Memory B cell (primary cell): ENCODE data around the gene TNFRSF1B.
A peak's percentile ranks its signal among the peaks of the same experiment; 100 is the strongest.

Source experiments
- ATAC-seq: fragments of 150-1000 bp; cut with Tn5 transposase; 2 replicates; pipeline ENCODE4 v1.10.0; 2021; ENCODE audit warnings: low read depth, mild to moderate bottlenecking, moderate library complexity
- DNase-seq, 2 donors: peaks; one replicate each; pipeline ENCODE4 v3.0.0; 2022; ENCODE audit warnings: low spot score in 2 of 2
- H3K27ac Mint-ChIP-seq: one replicate; pipeline ENCODE4 v1.8.0; 2022; ENCODE audit warnings: mild to moderate bottlenecking, moderate library complexity, mixed read lengths
- H3K27me3 Mint-ChIP-seq: one replicate; pipeline ENCODE4 v1.8.0; 2022; ENCODE audit warnings: mixed read lengths
- H3K36me3 Mint-ChIP-seq: one replicate; pipeline ENCODE4 v1.8.0; 2022; ENCODE audit warnings: mild to moderate bottlenecking, mixed read lengths
- H3K4me1 Mint-ChIP-seq: one replicate; pipeline ENCODE4 v1.8.0; 2022; ENCODE audit warnings: mixed read lengths
- H3K4me3 Mint-ChIP-seq: one replicate; pipeline ENCODE4 v1.8.0; 2022; ENCODE audit warnings: mild to moderate bottlenecking, moderate library complexity, mixed read lengths
- H3K9me3 Mint-ChIP-seq: one replicate; pipeline ENCODE4 v1.8.0; 2022; ENCODE audit warnings: mixed read lengths

Gene TNFRSF1B

GRCh38 chr1:12180903-12181302 is 14.1 kb downstream of the TNFRSF1B start:
- peaks cover 5% of the 10 kb centered on the region for H3K36me3 Mint-ChIP-seq
- H3K9me3 Mint-ChIP-seq = no peaks in the 10 kb centered on the region
- H3K27me3 Mint-ChIP-seq = no peaks in the 10 kb centered on the region
- no peak overlapping the region for H3K4me3 Mint-ChIP-seq
- peaks cover 61% of the 10 kb centered on the region for H3K4me1 Mint-ChIP-seq
- H3K27ac Mint-ChIP-seq = peak overlapping the region; percentile 28
- DNase-seq = no peak
- no peak for ATAC-seq

GRCh38 chr1:12181568-12181967 is 14.8 kb downstream of the TNFRSF1B start:
- no peak overlapping the region for H3K4me3 Mint-ChIP-seq
- no peaks in the 10 kb centered on the region for H3K9me3 Mint-ChIP-seq
- no peaks in the 10 kb centered on the region for H3K27me3 Mint-ChIP-seq
- peaks cover 4% of the 10 kb centered on the region for H3K36me3 Mint-ChIP-seq
- peak overlapping the region; percentile 68 for H3K27ac Mint-ChIP-seq
- DNase-seq (no peak), ATAC-seq (no peak)
- H3K4me1 Mint-ChIP-seq = peaks cover 60% of the 10 kb centered on the region

GRCh38 chr1:12182410-12182984 is 15.7 kb downstream of the TNFRSF1B start:
- Mint-ChIP-seq H3K27ac (peak overlapping the region; percentile 68), H3K27me3 (no peaks in the 10 kb centered on the region), H3K4me1 (peaks cover 61% of the 10 kb centered on the region), H3K36me3 (peaks cover 4% of the 10 kb centered on the region), H3K4me3 (peak overlapping the region; percentile 35), H3K9me3 (no peaks in the 10 kb centered on the region)
- no peak for DNase-seq
- no peak for ATAC-seq

- Mint-ChIP-seq H3K4me3 (no peak overlapping the region), H3K36me3 (peaks cover 5% of the 10 kb centered on the region), H3K27me3 (no peaks in the 10 kb centered on the region), H3K9me3 (no peaks in the 10 kb centered on the region), H3K27ac (peak overlapping the region; percentile 68), H3K4me1 (peaks cover 61% of the 10 kb centered on the region)
- DNase-seq (no peak), ATAC-seq (peak; percentile 25)
These were observed 16.5 kb downstream of the TNFRSF1B start for GRCh38 chr1:12183095-12183794.

- DNase-seq (no peak), ATAC-seq (peak; percentile 71)
- peaks cover 57% of the 10 kb centered on the region for H3K4me1 Mint-ChIP-seq
- H3K27me3 Mint-ChIP-seq = no peaks in the 10 kb centered on the region
- peak overlapping the region; percentile 58 for H3K4me3 Mint-ChIP-seq
- H3K27ac Mint-ChIP-seq = peak overlapping the region; percentile 68
- H3K9me3 Mint-ChIP-seq = no peaks in the 10 kb centered on the region
- peaks cover 2% of the 10 kb centered on the region for H3K36me3 Mint-ChIP-seq
These were observed 17.4 kb downstream of the TNFRSF1B start for GRCh38 chr1:12184008-12184681.

- DNase-seq = no peak
- Mint-ChIP-seq H3K9me3 (no peaks in the 10 kb centered on the region), H3K36me3 (peaks cover 12% of the 10 kb centered on the region), H3K27me3 (no peaks in the 10 kb centered on the region), H3K4me3 (no peak overlapping the region), H3K4me1 (peaks cover 56% of the 10 kb centered on the region), H3K27ac (peak overlapping the region; percentile 68)
- ATAC-seq = no peak
These were observed 18.5 kb downstream of the TNFRSF1B start for GRCh38 chr1:12185036-12185917.

GRCh38 chr1:12185918-12186678 is 19.3 kb downstream of the TNFRSF1B start:
- Mint-ChIP-seq H3K4me3 (no peak overlapping the region), H3K27me3 (no peaks in the 10 kb centered on the region), H3K4me1 (peaks cover 54% of the 10 kb centered on the region), H3K9me3 (no peaks in the 10 kb centered on the region), H3K27ac (peak overlapping the region; percentile 68), H3K36me3 (peaks cover 16% of the 10 kb centered on the region)
- ATAC-seq (no peak), DNase-seq (no peak)

- peaks cover 51% of the 10 kb centered on the region for H3K4me1 Mint-ChIP-seq
These were observed 19.8 kb downstream of the TNFRSF1B start for GRCh38 chr1:12186679-12186985.

GRCh38 chr1:12188115-12188514 is 21.3 kb downstream of the TNFRSF1B start:
- H3K36me3 Mint-ChIP-seq = peaks cover 28% of the 10 kb centered on the region
- H3K9me3 Mint-ChIP-seq = no peaks in the 10 kb centered on the region
- DNase-seq (no peak), ATAC-seq (no peak)
- peak overlapping the region; percentile 83 for H3K27ac Mint-ChIP-seq
- no peak overlapping the region for H3K4me3 Mint-ChIP-seq
- peaks cover 40% of the 10 kb centered on the region for H3K4me1 Mint-ChIP-seq
- no peaks in the 10 kb centered on the region for H3K27me3 Mint-ChIP-seq

More at GRCh38 chr1:12186679-12186985, 19.8 kb downstream of the TNFRSF1B start:
- Mint-ChIP-seq H3K36me3 (peaks cover 18% of the 10 kb centered on the region), H3K27me3 (no peaks in the 10 kb centered on the region), H3K27ac (no peak overlapping the region), H3K4me3 (no peak overlapping the region), H3K9me3 (no peaks in the 10 kb centered on the region)
- DNase-seq = no peak
- no peak for ATAC-seq

- Mint-ChIP-seq H3K36me3 (peaks cover 30% of the 10 kb centered on the region), H3K4me1 (peaks cover 34% of the 10 kb centered on the region), H3K9me3 (no peaks in the 10 kb centered on the region), H3K27ac (peak overlapping the region; percentile 64), H3K4me3 (no peak overlapping the region), H3K27me3 (no peaks in the 10 kb centered on the region)
- ATAC-seq (no peak), DNase-seq (no peak)
These were observed 22.0 kb downstream of the TNFRSF1B start for GRCh38 chr1:12188657-12189327.

GRCh38 chr1:12189328-12189682 is 22.5 kb downstream of the TNFRSF1B start:
- Mint-ChIP-seq H3K36me3 (peaks cover 35% of the 10 kb centered on the region), H3K9me3 (no peaks in the 10 kb centered on the region), H3K4me3 (no peak overlapping the region), H3K27ac (peak overlapping the region; percentile 64), H3K4me1 (peaks cover 35% of the 10 kb centered on the region), H3K27me3 (no peaks in the 10 kb centered on the region)
- ATAC-seq (no peak), DNase-seq (no peak)

GRCh38 chr1:12191242-12192032 is 24.6 kb downstream of the TNFRSF1B start:
- no peaks in the 10 kb centered on the region for H3K27me3 Mint-ChIP-seq
- H3K36me3 Mint-ChIP-seq = peaks cover 44% of the 10 kb centered on the region
- no peaks in the 10 kb centered on the region for H3K9me3 Mint-ChIP-seq
- H3K27ac Mint-ChIP-seq = peak overlapping the region; percentile 62
- ATAC-seq (no peak), DNase-seq (no peak)
- no peak overlapping the region for H3K4me3 Mint-ChIP-seq
- H3K4me1 Mint-ChIP-seq = peaks cover 34% of the 10 kb centered on the region
